Sigmoid colon (tissue), 7 donors: Measurements from ENCODE around the gene ITPR1. TPM values are rescaled to one million over a fixed set of nuclear protein-coding genes. Genes with fewer than 3 reads are reported as not detected.

Experiments
- DNase-seq: peaks from one replicate; pipeline ENCODE4 v3.0.0-alpha.2; 2019
- H3K27ac ChIP-seq, 4 donors: fragments of 200-600 bp; sonication (generic); one replicate each; pipeline ENCODE4 v1.5.1; 2016 to 2019; ENCODE audit warnings: mild to moderate bottlenecking in 1 of 4
- H3K27me3 ChIP-seq, 3 donors: fragments of 200-600 bp; sonication (generic); one replicate each; pipeline ENCODE4 v1.5.1; 2019; ENCODE audit warnings: mild to moderate bottlenecking in 1 of 3
- H3K36me3 ChIP-seq, 4 donors: fragments of 200-600 bp; sonication (generic); one replicate each; pipeline ENCODE4 v1.5.1; 2016 to 2019
- H3K4me1 ChIP-seq, 4 donors: fragments of 200-600 bp; sonication (generic); one replicate each; pipeline ENCODE4 v1.5.1; 2017 to 2019
- H3K4me3 ChIP-seq, 4 donors: fragments of 200-600 bp; sonication (generic); one replicate each; pipeline ENCODE4 v1.5.1; 2017 to 2019; ENCODE audit warnings: mild to moderate bottlenecking in 2 of 4, moderate library complexity in 1 of 4
- H3K9me3 ChIP-seq, 4 donors: fragments of 200-600 bp in 3 of 4; sonication (generic) in 3 of 4; one replicate each; pipeline versions ENCODE4 v1.5.1 to v1.6.1; 2013 to 2019
- EP300 ChIP-seq, 4 donors: sonication (generic); formaldehyde crosslinking; IDR thresholded peaks; one replicate each; pipeline ENCODE4 v1.6.1; 2017; ENCODE audit warnings: antibody characterized with exemption in 4 of 4
- POLR2A ChIP-seq, 2 donors: fragments of 450-650 bp; IDR thresholded peaks; one replicate each; pipeline ENCODE4 v1.6.1; 2016; ENCODE audit warnings: antibody characterized with exemption in 2 of 2, mild to moderate bottlenecking in 2 of 2, moderate library complexity in 2 of 2
- POLR2AphosphoS5 ChIP-seq, 4 donors: sonication (generic); formaldehyde crosslinking; IDR thresholded peaks; one replicate each; pipeline ENCODE4 v1.6.1; 2017; ENCODE audit warnings: antibody characterized with exemption in 4 of 4
- WGBS, 2 donors: extraction: QIAGEN DNeasy Blood & Tissue Kit; methylation state at CpG; one replicate each; pipeline ENCODE4 v1.1.7; 2013; 5-methylcytosine and 5-hydroxymethylcytosine counted together
- intact Hi-C: fragments of 100-400 bp; cut with DNase I; formaldehyde crosslinking; loops from one replicate; pipeline ENCODE4 v1.15.1; 2023
- polyA plus RNA-seq, 3 donors: library from polyadenylated mRNA; stranded (reverse); fragments of 200-250 nt; gene quantifications; one replicate each; pipeline ENCODE4 v1.2.3, GENCODE V29; 2013
- total RNA-seq, 4 donors: library from RNA; depleted of rRNA; stranded (reverse); fragments of >200 nt; gene quantifications; one replicate each; pipeline ENCODE4 v1.1.0, GENCODE V29; 2016
- TF ChIP-seq, protein P1 (sequence below), 4 experiments: fragments of 450-650 bp in 3 of 4; fragments of 200-600 bp in 1 of 4; IDR thresholded peaks; one replicate each; pipeline ENCODE4 v1.5.1; 2016 to 2019; ENCODE audit warnings: antibody characterized with exemption in 4 of 4, mild to moderate bottlenecking in 3 of 4, moderate library complexity in 2 of 4
- donor health status: healthy with polysubstance abuse.
- donor health status: Bipolar disorder and iron deficiency.
- donor health status: healthy.

Gene ITPR1
- total and polyA plus RNA-seq, 7 donors, result 1.4 to 206 (median 111) TPM

- Histone ChIP-seq H3K27ac (no peak overlapping the region), H3K4me1 (no peaks in the 10 kb centered on the region), H3K36me3 (peaks cover 0 to 78% (median 24%) of the 10 kb centered on the region in 4 donors), H3K27me3 (no peaks in the 10 kb centered on the region), H3K4me3 (no peak overlapping the region), H3K9me3 (no peaks in the 10 kb centered on the region)
- intact Hi-C loops, result no loop called here
- DNase-seq, result no peak
- TF ChIP-seq POLR2AphosphoS5 (IDR thresholded peaks at IDR 0.05) (no peak), POLR2A (IDR thresholded peaks at IDR 0.05) (no peak), EP300 (IDR thresholded peaks at IDR 0.05) (no peak)
- TF ChIP-seq, protein P1, sequence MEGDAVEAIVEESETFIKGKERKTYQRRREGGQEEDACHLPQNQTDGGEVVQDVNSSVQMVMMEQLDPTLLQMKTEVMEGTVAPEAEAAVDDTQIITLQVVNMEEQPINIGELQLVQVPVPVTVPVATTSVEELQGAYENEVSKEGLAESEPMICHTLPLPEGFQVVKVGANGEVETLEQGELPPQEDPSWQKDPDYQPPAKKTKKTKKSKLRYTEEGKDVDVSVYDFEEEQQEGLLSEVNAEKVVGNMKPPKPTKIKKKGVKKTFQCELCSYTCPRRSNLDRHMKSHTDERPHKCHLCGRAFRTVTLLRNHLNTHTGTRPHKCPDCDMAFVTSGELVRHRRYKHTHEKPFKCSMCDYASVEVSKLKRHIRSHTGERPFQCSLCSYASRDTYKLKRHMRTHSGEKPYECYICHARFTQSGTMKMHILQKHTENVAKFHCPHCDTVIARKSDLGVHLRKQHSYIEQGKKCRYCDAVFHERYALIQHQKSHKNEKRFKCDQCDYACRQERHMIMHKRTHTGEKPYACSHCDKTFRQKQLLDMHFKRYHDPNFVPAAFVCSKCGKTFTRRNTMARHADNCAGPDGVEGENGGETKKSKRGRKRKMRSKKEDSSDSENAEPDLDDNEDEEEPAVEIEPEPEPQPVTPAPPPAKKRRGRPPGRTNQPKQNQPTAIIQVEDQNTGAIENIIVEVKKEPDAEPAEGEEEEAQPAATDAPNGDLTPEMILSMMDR (IDR thresholded peaks at IDR 0.05), result no peak
- 96% methylated on average over 3 of the region's 3 CpGs for WGBS, 2 donors
These were observed 205.1 kb downstream of the ITPR1 start for GRCh38 chr3:4698125-4698821.

DNA sequence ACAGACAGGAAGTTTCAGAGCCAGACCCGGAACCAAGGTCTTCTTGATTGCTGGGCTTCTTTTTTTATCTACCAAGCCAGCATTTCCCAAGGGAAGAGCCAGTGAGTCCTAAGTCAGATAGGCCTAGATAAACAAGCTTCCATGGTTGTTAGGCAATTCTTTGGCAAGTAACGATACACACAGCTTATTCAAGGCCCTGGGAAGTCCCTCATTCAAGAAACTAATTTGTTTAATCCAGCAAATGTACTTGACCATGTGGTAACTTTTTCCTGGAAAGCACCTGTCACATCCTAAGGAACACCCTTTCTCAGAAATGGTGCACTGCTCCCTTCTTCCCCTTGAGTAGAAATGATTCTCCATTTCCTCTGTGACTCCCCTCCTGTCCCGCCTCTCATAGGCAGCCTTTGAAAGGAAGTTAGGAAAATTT is 209.9 kb downstream of the ITPR1 start:
- TF ChIP-seq EP300 (IDR thresholded peaks at IDR 0.05) (no peak), POLR2AphosphoS5 (IDR thresholded peaks at IDR 0.05) (peak in 2 of 4 donors; percentile 12 to 63)
- Histone ChIP-seq H3K36me3 (peaks cover 0 to 96% (median 42%) of the 10 kb centered on the region in 4 donors), H3K4me1 (no peaks in the 10 kb centered on the region), H3K27ac (peak overlapping the region in 1 of 4 donors; percentile 1), H3K27me3 (no peaks in the 10 kb centered on the region), H3K9me3 (no peaks in the 10 kb centered on the region), H3K4me3 (no peak overlapping the region)
- DNase-seq, result no peak
- 70 to 75% methylated on average over 3 of the region's 3 CpGs for WGBS, 2 donors
- intact Hi-C loops, result no loop called here

DNA sequence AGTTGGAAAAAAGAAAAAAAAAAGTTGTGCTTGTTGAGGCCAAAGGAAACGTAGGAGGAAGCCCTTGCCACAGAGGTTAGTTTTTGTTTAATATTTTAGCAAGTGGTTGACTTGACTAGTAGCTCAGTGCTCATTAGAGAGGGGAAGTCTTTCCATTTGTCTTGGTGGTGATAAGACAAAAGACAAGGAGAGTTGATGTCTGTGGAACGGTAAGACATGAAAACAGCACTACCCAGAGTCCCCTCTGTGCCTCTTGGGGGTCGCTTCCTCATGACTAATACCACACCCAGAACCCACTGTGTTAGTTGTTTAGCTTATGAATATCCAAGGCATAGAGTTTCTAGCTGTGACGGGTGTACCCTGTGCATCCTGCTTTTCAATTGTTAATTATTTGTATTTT is 211.4 kb downstream of the ITPR1 start:
- DNase-seq, result no peak
- no peak for TF ChIP-seq EP300 (IDR thresholded peaks at IDR 0.05)
- TF ChIP-seq POLR2A (IDR thresholded peaks at IDR 0.05), result no peak
- TF ChIP-seq, protein P1 (IDR thresholded peaks at IDR 0.05), result no peak
- TF ChIP-seq POLR2AphosphoS5 (IDR thresholded peaks at IDR 0.05), result no peak
- Histone ChIP-seq H3K4me3 (no peak overlapping the region), H3K36me3 (peaks cover 0 to 95% (median 42%) of the 10 kb centered on the region in 4 donors), H3K4me1 (no peaks in the 10 kb centered on the region), H3K27me3 (no peaks in the 10 kb centered on the region), H3K9me3 (no peaks in the 10 kb centered on the region), H3K27ac (no peak overlapping the region)
- WGBS, 2 donors, result 72 to 82% methylated on average over 4 of the region's 4 CpGs
- intact Hi-C loops, result no loop called here

- TF ChIP-seq, protein P1 (IDR thresholded peaks at IDR 0.05), result no peak
- TF ChIP-seq EP300 (IDR thresholded peaks at IDR 0.05) (no peak), POLR2A (IDR thresholded peaks at IDR 0.05) (no peak), POLR2AphosphoS5 (IDR thresholded peaks at IDR 0.05) (no peak)
- peaks cover 0 to 86% (median 33%) of the 10 kb centered on the region in 4 donors for H3K36me3 ChIP-seq
- no peak overlapping the region for H3K4me3 ChIP-seq
- H3K4me1 ChIP-seq, result no peaks in the 10 kb centered on the region
- intact Hi-C loops, result no loop called here
- H3K27ac ChIP-seq, result no peak overlapping the region
- DNase-seq, result no peak
- WGBS, 2 donors, result 97 to 98% methylated on average over 4 of the region's 4 CpGs
- H3K27me3 ChIP-seq, result no peaks in the 10 kb centered on the region
- no peaks in the 10 kb centered on the region for H3K9me3 ChIP-seq
These were observed 214.2 kb downstream of the ITPR1 start for GRCh38 chr3:4707324-4707723.

DNA sequence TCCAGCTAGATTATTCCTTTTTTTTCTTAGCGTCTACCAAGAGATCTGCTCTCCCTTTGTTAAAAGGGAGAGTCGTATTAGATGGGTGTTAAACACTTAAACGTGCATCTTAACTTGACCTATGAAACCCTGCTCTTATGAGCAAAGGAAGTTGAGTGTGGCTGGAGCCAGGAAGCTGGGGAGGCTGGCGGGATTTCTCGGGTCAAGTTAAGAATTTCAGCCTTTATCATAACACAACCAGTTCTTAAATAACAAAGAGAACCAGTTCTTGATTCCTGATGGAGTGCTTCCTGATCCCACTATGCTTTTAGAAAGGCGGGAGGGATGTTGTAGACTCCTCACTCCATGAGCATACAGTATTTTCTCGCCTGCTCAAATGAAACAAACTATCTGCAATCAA is 215.1 kb downstream of the ITPR1 start:
- intact Hi-C loops, result no loop called here
- TF ChIP-seq POLR2A (IDR thresholded peaks at IDR 0.05) (no peak), EP300 (IDR thresholded peaks at IDR 0.05) (no peak), POLR2AphosphoS5 (IDR thresholded peaks at IDR 0.05) (no peak)
- TF ChIP-seq, protein P1 (IDR thresholded peaks at IDR 0.05), result no peak

More for the DNA sequence above, 215.1 kb downstream of the ITPR1 start:
- Histone ChIP-seq H3K4me3 (no peak overlapping the region), H3K27me3 (no peaks in the 10 kb centered on the region), H3K27ac (no peak overlapping the region), H3K4me1 (no peaks in the 10 kb centered on the region), H3K9me3 (no peaks in the 10 kb centered on the region), H3K36me3 (peaks cover 0 to 86% (median 35%) of the 10 kb centered on the region in 4 donors)
- WGBS, 2 donors, result 60 to 77% methylated on average over 7 of the region's 7 CpGs
- DNase-seq, result no peak
